Activated CD8-positive, alpha-beta memory T cell treated with anti-CD3 and anti-CD28 coated beads for 24 hours (primary cell): Measurements from ENCODE around the gene ANXA11.
"Not testable (repeated sequence)": the region's sequence is repeated elsewhere in the genome, so short reads cannot be mapped to it uniquely, and the experiment has no call there.

Experiments
- DNase-seq: peaks from one replicate; pipeline ENCODE4 v3.0.0-alpha.2; 2020

Gene ANXA11

DNA sequence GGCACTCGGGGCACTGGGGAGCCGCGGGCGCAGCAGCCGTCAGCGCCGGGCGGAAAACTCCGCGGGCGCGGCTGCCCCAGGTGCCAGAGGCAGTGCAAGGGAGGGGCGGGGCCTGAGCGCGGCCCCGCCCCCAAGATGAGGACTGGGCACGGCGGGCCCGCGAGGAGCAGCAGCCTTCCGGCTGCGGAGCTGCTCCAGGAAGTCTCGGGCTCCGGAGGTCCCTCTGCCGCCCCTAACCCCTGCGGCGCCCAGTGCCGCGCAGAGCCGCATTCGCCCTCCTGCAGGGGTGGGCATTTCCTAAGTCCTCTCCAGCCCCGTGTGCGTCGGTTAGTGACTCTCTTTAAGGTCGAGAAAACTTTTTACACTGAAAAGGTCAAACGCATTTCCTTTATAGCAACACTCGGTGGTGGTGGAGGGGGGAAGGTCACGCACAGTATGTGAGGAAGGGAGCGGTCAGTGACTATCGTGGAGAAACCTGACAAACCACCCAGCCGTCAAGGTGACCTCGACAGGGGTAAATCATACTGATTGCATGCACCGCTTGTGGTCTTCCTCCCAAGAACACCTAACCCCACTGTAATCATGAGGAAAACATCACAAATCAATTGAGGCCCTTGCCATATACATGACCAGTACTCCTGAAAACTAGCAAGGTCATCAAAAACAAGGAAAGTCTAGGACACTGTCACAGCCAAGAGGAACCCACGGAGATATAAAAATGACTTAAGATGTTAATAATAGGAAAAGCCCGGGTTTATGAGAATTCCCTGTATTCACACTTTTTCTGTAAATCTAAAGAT lies at the start of gene ANXA11:
TSS of gene ANXA11 (minus strand) at position 61 of the 800 bp plus-strand sequence. CDS start 32,676 bp downstream, outside the sequence.
- DNase-seq = peak; percentile 91

- not testable (repeated sequence) for DNase-seq
Measured at GRCh38 chr10:80254726-80255125, 49.4 kb upstream of the ANXA11 start.

DNA sequence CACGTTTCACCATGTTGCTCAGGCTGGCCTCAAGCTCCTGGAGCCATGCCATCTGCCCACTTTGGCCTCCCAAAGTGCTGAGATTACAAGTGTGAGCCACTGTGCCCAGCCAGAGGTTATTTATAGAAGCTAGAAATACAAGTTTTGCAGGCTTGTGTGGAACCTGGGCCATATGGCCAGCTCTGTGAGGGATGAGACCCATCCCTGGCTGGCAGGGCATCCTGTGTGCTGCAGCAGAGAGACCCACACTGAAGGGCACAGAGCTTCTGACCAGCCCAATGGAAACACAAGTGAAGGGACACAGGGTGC lies 48.6 kb upstream of the ANXA11 start:
- not testable (repeated sequence) for DNase-seq

- no peak for DNase-seq
Measured at GRCh38 chr10:80253266-80253962, 48.1 kb upstream of the ANXA11 start.

- DNase-seq = no peak
Measured at GRCh38 chr10:80252296-80252887, 47.1 kb upstream of the ANXA11 start.

DNA sequence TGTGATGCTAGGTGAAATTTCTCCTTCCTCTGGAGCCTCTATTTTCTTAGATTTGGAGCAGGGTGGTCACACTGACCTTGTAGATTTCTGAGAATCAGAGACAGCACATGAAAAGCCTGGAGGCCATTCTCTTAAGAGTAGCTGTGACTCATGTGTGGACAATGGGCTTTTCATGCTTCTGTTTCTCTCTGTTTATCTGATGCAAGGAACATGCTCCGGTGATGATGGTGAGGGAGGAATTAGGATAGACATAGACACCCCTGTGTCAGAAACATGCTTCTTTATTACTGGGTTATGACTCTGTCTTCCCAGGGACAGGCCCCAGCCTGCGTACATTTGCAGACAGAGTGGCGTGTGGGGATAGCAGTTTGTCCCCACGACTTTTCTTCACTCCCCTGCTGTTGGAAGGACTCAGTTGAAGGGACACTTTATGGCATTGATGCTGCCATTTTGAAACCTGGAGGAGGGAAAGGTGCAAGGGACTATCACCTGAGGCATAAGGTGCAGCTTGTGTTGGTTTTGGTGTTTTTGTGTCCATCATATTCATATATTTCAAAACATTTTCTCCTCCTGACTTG lies 46.5 kb upstream of the ANXA11 start:
- DNase-seq = not testable (repeated sequence)

- not testable (repeated sequence) for DNase-seq
Measured at GRCh38 chr10:80250399-80250798, 45.1 kb upstream of the ANXA11 start.

GRCh38 chr10:80249906-80250305 lies 44.6 kb upstream of the ANXA11 start:
- DNase-seq = not testable (repeated sequence)

- not testable (repeated sequence) for DNase-seq
Measured at GRCh38 chr10:80247611-80248010, 42.3 kb upstream of the ANXA11 start.

GRCh38 chr10:80244371-80244770 lies 39.0 kb upstream of the ANXA11 start:
- DNase-seq = not testable (repeated sequence)

- DNase-seq = not testable (repeated sequence)
Measured at GRCh38 chr10:80242341-80242740, 37.0 kb upstream of the ANXA11 start.

DNA sequence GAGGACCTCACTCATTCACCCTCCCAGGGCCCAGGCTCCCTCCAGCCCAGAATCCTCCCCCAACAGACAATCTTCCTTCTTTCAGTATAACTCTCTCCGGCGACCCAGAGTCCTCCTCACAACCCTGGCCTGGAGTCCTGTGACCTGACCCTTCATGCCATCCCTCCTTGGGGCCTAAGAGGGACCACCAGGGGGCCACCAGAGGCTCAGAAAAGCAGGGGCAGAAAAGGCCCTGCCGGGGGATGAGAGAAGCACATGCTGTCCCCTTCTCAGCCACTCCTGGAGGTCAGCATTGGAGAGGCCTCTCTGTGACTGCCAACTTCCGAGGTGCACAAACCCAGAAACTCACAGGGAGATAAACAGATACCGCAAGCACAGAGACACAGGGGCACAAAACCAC lies 31.1 kb upstream of the ANXA11 start:
- not testable (repeated sequence) for DNase-seq

DNA sequence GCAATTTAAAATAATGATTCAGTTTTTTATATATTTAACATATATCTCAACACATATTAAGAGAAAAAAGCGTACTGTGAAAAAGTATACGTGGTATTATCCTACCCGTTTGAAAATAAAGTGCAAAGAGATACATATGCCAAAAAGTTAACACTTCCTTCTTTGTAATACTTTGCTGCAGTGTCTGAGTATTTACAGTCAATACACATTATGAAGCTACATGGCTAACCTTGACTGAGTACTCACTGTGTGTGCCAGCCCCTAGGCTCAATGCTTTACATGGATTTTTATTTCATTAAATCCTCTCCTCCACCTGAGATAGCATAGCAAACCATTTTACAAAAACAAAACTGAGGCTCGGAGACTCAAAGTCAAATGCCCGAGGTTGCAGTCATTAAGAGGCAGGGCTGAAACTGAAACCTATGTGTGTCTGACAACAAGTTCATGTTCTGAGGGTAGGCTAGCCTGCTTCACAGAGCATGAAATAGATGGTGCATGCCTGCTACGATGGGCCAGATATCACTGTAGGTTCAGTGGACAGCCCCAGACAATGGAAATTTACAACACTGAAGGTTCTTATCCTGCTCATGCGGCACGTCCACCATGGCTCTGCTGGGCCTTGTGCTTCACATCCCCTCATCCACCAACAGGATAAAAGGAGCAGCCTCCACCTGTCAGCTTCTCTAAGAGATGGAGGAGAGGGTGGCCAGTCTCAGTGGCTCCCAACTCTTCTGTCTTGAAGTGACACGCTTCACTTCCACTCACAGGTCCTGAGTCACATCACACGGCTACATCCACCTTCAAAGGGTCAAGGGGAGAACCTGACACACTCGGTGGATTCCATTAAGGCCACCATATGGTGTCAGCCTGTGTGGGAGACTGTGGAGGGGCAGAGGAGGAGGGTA lies 29.2 kb upstream of the ANXA11 start:
- DNase-seq = not testable (repeated sequence)

GRCh38 chr10:80233871-80234270 lies 28.5 kb upstream of the ANXA11 start:
- not testable (repeated sequence) for DNase-seq

GRCh38 chr10:80226723-80227122 lies 21.4 kb upstream of the ANXA11 start:
- DNase-seq = not testable (repeated sequence)

- DNase-seq = not testable (repeated sequence)
Measured at GRCh38 chr10:80223031-80223419, 17.7 kb upstream of the ANXA11 start.

DNA sequence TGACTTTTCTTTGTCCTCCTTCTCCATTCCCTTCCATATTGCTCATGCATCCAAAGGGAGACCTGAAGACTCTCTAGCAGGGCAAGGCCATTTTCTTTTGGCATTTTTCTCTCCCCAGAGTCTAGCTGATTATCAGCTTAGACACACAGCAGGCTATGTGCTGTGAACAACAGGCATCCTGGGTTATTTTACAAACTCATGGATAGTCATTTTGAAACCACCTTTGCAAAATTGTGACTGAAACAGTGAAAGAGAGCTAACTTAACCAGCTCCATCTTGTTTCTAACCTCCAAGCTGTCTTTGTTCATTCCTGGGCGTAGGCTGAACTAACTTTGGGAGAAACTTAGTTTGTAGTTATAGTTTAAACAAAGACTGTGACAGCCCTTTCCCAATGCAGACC lies 13.5 kb upstream of the ANXA11 start:
- not testable (repeated sequence) for DNase-seq

- DNase-seq = not testable (repeated sequence)
Measured at GRCh38 chr10:80214368-80214982, 9.1 kb upstream of the ANXA11 start.

DNA sequence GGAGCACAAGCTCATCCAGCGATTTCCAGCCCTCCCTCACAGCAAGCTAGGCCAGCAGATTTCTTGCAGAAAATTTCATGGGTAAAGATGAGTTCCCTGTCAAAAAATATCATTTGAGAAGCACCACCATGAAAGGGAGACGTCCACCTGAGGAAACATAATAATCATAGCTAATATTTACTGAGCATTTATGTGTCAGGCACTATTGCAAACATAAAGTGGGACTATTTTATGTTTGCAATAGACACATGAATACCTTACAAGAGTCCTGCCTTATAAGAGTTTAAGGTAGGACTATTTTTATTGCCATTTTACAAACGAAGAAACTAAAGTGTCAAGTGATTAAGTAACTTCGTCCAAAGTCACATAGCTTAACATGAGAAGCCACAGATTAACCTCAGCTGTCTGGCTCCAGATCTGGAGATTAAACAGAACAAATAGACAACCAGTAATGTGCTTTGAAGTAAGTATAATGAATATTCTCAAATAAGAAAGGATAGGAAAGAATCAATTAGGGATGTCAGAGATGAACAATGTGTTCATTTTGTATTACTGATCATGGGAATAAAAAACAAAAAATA lies 7.3 kb upstream of the ANXA11 start:
- not testable (repeated sequence) for DNase-seq

DNA sequence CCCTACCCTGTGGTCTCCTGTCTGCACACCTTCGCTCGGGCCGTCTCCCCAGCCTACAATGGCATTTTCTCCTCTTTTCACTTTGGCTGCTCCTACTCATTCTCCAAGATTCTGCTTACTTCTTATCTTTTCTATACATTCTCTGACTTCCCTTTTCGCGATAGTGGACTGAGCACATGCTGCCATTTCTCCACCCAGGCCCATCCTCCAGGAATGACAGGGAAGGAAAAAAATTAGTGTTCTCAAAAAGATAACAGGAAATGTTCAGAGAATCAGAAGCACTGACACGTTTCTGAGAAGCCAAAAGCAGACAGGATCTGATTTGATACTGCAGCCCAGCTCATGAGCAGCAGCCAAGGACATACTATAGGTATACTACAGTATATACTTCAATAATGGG lies 6.4 kb upstream of the ANXA11 start:
- DNase-seq = no peak

GRCh38 chr10:80210259-80210658 lies 4.9 kb upstream of the ANXA11 start:
- no peak for DNase-seq
